RWPE2 (cell line): Measurements from ENCODE around the gene RPTOR.

Experiments used
- ATAC-seq: fragments of 200-7000 bp; cut with Tn5 transposase; 3 replicates; pipeline ENCODE4 v1.9.1; 2021; ENCODE audit warnings: low read depth
- DNase-seq: peaks from one replicate; pipeline ENCODE4 v3.0.0-alpha.2; 2020; ENCODE audit warnings: low spot score
- H3K27ac ChIP-seq: fragments of 450-650 bp; 2 replicates; pipeline ENCODE4 v1.5.1; 2017; ENCODE audit warnings: mild to moderate bottlenecking; ENCODE audit not compliant: poor library complexity, severe bottlenecking
- H3K27me3 ChIP-seq: fragments of 250-450 bp; sonication (Bioruptor Pico); 2 replicates; pipeline ENCODE4 v1.5.1; 2021; ENCODE audit warnings: mild to moderate bottlenecking, moderate library complexity; ENCODE audit not compliant: insufficient read depth, poor library complexity, severe bottlenecking
- H3K36me3 ChIP-seq: fragments of 250-450 bp; sonication (Bioruptor Pico); 2 replicates; pipeline ENCODE4 v1.5.1; 2020; ENCODE audit warnings: low read depth, mild to moderate bottlenecking, moderate library complexity
- H3K4me1 ChIP-seq: fragments of 250-450 bp; sonication (Bioruptor Pico); 2 replicates; pipeline ENCODE4 v1.5.1; 2021; ENCODE audit warnings: mild to moderate bottlenecking, moderate library complexity; ENCODE audit not compliant: insufficient read depth, poor library complexity, severe bottlenecking
- H3K4me3 ChIP-seq: fragments of 250-450 bp; sonication (Bioruptor Pico); 2 replicates; pipeline ENCODE4 v1.5.1; 2021; ENCODE audit warnings: mild to moderate bottlenecking, moderate library complexity; ENCODE audit not compliant: severe bottlenecking
- H3K9me3 ChIP-seq: fragments of 250-450 bp; sonication (Bioruptor Pico); 2 replicates; pipeline ENCODE4 v1.5.1; 2021; ENCODE audit warnings: mild to moderate bottlenecking, moderate library complexity; ENCODE audit not compliant: severe bottlenecking
- CTCF ChIP-seq: fragments of 450-650 bp; IDR thresholded peaks from one replicate; pipeline ENCODE4 v1.5.1; 2017; ENCODE audit warnings: mild to moderate bottlenecking, moderate library complexity; ENCODE audit not compliant: poor library complexity, severe bottlenecking

RPTOR gene

GRCh38 chr17:80629298-80630028 is 84.8 kb downstream of the RPTOR start:
- ATAC-seq (no peak), DNase-seq (no peak)
- no peak for TF ChIP-seq CTCF
- H3K4me1 ChIP-seq = peaks cover 2% of the 10 kb centered on the region
- H3K36me3 ChIP-seq = peaks cover 24% of the 10 kb centered on the region
- H3K9me3 ChIP-seq = no peaks in the 10 kb centered on the region
- no peak overlapping the region for H3K4me3 ChIP-seq
- H3K27me3 ChIP-seq = no peaks in the 10 kb centered on the region
- no peak overlapping the region for H3K27ac ChIP-seq

GRCh38 chr17:80630560-80631120 is 86.0 kb downstream of the RPTOR start:
- ATAC-seq = no peak
- DNase-seq = no peak
- no peaks in the 10 kb centered on the region for H3K9me3 ChIP-seq
- peaks cover 17% of the 10 kb centered on the region for H3K36me3 ChIP-seq
- no peaks in the 10 kb centered on the region for H3K4me1 ChIP-seq
- H3K27me3 ChIP-seq = no peaks in the 10 kb centered on the region
- TF ChIP-seq CTCF = no peak
- no peak overlapping the region for H3K27ac ChIP-seq
- H3K4me3 ChIP-seq = no peak overlapping the region

- Histone ChIP-seq H3K4me3 (no peak overlapping the region), H3K36me3 (peaks cover 9% of the 10 kb centered on the region), H3K9me3 (no peaks in the 10 kb centered on the region), H3K27me3 (no peaks in the 10 kb centered on the region), H3K4me1 (no peaks in the 10 kb centered on the region), H3K27ac (no peak overlapping the region)
- no peak for TF ChIP-seq CTCF
- ATAC-seq (no peak), DNase-seq (no peak)
Measured at GRCh38 chr17:80631142-80632045, 86.8 kb downstream of the RPTOR start.

- H3K9me3 ChIP-seq = no peaks in the 10 kb centered on the region
- H3K27me3 ChIP-seq = no peaks in the 10 kb centered on the region
- no peaks in the 10 kb centered on the region for H3K4me1 ChIP-seq
- no peak overlapping the region for H3K4me3 ChIP-seq
- TF ChIP-seq CTCF = no peak
- no peak for DNase-seq
- ATAC-seq = no peak
- no peak overlapping the region for H3K27ac ChIP-seq
- peaks cover 5% of the 10 kb centered on the region for H3K36me3 ChIP-seq
Measured at GRCh38 chr17:80632046-80632581, 87.5 kb downstream of the RPTOR start.
